Measurements from ENCODE around the gene ADCY9.

ADCY9 gene

DNA sequence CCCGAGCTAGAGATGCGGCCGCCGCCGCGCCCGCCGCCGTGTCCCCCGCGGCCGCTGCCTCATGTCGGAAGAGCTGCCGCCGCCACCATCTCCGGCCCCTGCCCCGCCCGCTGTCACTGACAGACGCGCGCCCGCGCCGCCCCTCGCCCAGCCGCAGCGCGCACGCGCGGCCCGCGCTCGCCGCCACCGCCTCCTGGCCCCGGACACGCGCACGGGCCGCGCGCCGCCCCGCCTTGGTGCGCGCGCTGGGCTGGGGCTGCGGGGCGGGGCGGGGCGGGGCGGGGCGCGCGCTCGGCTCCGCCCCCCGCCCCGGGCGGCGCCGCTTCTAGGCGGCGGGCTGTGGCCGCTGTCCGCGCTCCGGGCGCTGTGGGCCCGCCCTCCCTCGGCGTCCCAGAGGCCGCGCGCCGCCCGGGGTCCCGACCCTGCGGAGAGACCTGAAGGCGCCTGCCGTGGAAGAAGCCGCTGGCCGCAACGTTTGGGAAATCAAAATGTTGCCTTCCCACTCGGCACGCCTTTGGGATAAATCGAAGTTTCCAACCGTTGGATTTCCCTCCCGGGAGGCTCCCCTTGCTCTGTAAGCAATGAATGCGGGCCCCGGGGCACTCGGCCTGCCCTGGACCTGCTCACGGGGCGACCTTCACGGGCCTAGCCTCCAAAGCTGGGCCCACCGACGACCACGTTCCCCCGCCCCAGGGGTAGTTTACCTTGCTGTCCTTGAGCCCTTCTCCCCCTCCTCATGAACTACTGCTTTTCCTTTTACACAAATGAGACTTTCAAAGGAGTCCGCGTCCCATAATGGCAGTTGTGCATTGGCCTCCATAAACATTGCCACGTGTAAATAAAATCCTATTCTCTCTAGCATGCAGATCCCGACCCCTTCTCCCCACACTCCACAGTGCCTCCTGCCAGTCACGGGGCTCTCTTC lies at the start of gene ADCY9:
Gene ADCY9 (minus strand): TSS at position 118 of the 925 bp plus-strand sequence. CDS start 1,000 bp downstream, outside the sequence.
- H3K4me1 ChIP-seq (ENCODE audit: low read depth, poor library complexity, severe bottlenecking): peaks cover 28% of the 10 kb centered on the region
- H3K79me2 ChIP-seq (ENCODE audit: insufficient read depth, low read depth): peaks cover 16% of the 10 kb centered on the region; the same call in 1 of the 2 replicates
- peak within 1 kb of the TSS; percentile 97 for H2AFZ ChIP-seq (ENCODE audit: low read depth)
- peak within 1 kb of the TSS; percentile 64 for H3K4me2 ChIP-seq
- peak within 1 kb of the TSS; percentile 32; the same call in 1 of the 2 replicates for H3K9ac ChIP-seq
- H3K27ac ChIP-seq: no peak within 1 kb of the TSS
- TF ChIP-seq, protein P1, sequence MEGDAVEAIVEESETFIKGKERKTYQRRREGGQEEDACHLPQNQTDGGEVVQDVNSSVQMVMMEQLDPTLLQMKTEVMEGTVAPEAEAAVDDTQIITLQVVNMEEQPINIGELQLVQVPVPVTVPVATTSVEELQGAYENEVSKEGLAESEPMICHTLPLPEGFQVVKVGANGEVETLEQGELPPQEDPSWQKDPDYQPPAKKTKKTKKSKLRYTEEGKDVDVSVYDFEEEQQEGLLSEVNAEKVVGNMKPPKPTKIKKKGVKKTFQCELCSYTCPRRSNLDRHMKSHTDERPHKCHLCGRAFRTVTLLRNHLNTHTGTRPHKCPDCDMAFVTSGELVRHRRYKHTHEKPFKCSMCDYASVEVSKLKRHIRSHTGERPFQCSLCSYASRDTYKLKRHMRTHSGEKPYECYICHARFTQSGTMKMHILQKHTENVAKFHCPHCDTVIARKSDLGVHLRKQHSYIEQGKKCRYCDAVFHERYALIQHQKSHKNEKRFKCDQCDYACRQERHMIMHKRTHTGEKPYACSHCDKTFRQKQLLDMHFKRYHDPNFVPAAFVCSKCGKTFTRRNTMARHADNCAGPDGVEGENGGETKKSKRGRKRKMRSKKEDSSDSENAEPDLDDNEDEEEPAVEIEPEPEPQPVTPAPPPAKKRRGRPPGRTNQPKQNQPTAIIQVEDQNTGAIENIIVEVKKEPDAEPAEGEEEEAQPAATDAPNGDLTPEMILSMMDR (conservative IDR thresholded peaks at IDR 0.05; ENCODE audit: low read depth, low read length): no peak
- no peaks in the 10 kb centered on the region for H4K20me1 ChIP-seq (ENCODE audit: insufficient read depth)
- H3K27me3 ChIP-seq (ENCODE audit: insufficient read depth, low read depth): no peaks in the 10 kb centered on the region
- no peaks in the 10 kb centered on the region; the same call in 1 of the 2 replicates for H3K36me3 ChIP-seq (ENCODE audit: insufficient read depth)
- no peak within 1 kb of the TSS for H3K4me3 ChIP-seq (IDR thresholded peaks at IDR 0.05; ENCODE audit: insufficient read depth, low read depth, low read length)

DNA sequence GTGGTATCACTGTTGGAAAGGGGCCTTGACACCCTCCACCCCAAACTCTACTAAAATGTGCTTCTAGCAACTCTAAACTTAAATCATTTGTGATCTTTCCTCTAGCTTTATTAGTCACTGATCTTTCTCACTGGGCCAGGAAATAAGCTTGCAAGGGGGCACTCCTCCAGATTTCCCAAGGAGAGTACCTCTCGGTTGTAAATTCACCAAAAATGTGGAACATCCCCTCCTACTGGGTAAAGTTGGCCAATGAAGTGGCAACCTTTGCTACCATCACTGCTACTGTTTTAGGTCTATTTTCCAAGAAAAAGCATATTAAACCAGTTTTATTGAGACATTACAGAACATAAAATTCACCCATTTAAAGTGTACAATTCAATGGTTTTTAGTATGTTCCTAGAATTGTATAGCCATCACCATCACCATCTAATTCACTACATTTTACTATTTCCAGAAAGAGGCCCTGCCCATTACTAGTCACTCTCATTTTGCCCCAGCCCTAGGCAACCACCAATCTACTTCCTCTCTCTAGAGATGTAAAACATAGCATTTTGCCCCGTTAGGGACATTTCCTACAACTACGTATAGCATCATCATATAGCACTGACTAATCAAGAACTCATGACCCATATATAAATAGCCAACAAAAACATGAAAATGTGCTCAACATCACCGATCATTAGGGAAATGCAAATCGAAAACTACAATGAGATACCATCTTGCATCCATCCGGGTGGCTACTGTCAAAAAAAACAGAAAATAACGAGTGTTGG lies 44.6 kb upstream of the ADCY9 start:
- no peak overlapping the region for H3K27ac ChIP-seq
- TF ChIP-seq, protein P1 (conservative IDR thresholded peaks at IDR 0.05; ENCODE audit: low read depth, low read length): no peak
- no peaks in the 10 kb centered on the region for H3K79me2 ChIP-seq (ENCODE audit: insufficient read depth, low read depth)
- no peak overlapping the region for H3K4me2 ChIP-seq
- no peaks in the 10 kb centered on the region for H4K20me1 ChIP-seq (ENCODE audit: insufficient read depth)
- H2AFZ ChIP-seq (ENCODE audit: low read depth): no peak overlapping the region
- no peaks in the 10 kb centered on the region for H3K36me3 ChIP-seq (ENCODE audit: insufficient read depth)
- no peaks in the 10 kb centered on the region for H3K27me3 ChIP-seq (ENCODE audit: insufficient read depth, low read depth)
- no peaks in the 10 kb centered on the region for H3K4me1 ChIP-seq (ENCODE audit: low read depth, poor library complexity, severe bottlenecking)
- no peak overlapping the region for H3K9ac ChIP-seq
- H3K4me3 ChIP-seq (IDR thresholded peaks at IDR 0.05; ENCODE audit: insufficient read depth, low read depth, low read length): no peak overlapping the region

DNA sequence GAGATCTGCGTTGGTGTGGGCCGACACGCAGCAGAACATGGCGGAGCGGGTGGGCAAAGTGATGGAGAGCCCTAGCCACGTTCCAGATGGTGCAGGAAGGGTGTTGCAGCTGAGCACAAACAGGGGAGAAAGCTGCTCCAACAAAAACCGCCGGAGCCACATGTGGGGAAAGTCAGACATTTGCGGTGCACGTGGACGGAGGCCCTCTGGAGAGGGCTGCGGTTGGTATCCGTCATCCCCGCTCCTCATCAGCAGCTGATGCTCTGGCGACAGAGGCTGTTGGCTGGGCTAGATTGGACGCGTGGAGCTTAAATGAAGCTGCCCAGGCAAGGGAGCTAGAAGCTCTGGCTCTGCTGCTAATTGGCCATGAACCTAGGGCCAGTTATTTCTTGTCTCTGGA lies 43.5 kb upstream of the ADCY9 start:
- H2AFZ ChIP-seq (ENCODE audit: low read depth): no peak overlapping the region
- no peaks in the 10 kb centered on the region for H4K20me1 ChIP-seq (ENCODE audit: insufficient read depth)
- no peaks in the 10 kb centered on the region for H3K79me2 ChIP-seq (ENCODE audit: insufficient read depth, low read depth)
- H3K4me1 ChIP-seq (ENCODE audit: low read depth, poor library complexity, severe bottlenecking): no peaks in the 10 kb centered on the region
- H3K36me3 ChIP-seq (ENCODE audit: insufficient read depth): no peaks in the 10 kb centered on the region
- H3K27me3 ChIP-seq (ENCODE audit: insufficient read depth, low read depth): no peaks in the 10 kb centered on the region
- H3K4me2 ChIP-seq: no peak overlapping the region
- H3K9ac ChIP-seq: no peak overlapping the region
- H3K27ac ChIP-seq: no peak overlapping the region
- H3K4me3 ChIP-seq (IDR thresholded peaks at IDR 0.05; ENCODE audit: insufficient read depth, low read depth, low read length): no peak overlapping the region
- TF ChIP-seq, protein P1 (conservative IDR thresholded peaks at IDR 0.05; ENCODE audit: low read depth, low read length): no peak

DNA sequence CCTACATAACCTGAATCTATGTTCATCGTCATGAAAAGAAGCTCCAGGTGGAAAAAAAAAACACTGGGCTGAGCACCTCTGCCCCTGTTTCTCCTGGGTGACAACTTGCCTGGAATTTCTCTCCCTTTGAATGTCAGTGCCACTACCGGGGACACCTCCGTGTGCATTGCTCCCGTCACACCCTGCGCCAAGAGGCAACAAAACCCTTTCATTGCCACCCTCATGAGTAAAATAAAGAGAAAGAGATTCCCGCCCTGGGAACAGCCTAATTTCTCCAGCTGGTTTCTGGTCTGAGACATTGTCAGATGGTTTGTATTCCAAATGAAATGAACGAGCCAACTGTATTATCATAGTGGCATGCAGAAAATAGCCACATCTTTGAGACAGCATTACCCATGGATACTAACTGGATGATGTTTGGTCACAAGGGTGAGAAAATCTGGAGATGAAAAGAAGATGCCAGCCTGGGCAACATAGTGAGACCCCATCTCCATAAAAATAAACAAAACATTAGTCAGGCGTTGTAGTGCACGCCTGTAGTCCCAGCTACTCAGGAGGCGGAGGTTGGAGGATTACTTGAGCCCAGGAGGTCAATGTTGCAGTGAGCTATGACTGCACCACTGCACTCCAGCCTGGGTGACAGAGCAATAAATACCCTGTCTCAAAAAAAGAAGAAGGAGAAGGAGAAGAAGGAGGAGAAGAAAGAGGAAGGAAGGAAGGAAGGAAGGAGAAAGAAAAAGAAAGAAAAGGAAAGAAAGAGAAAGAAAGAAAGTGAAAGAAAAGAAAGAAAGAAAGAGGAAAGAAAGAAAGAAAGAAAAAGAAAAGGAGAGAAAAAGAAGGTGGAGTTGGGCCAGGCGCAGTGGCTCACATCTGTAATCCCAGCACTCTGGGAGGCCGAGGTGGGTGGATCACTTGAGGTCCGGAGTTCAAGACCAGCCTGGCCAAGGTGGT lies 42.2 kb upstream of the ADCY9 start:
- Histone ChIP-seq H3K27ac (no peak overlapping the region), H4K20me1 (ENCODE audit: insufficient read depth) (no peaks in the 10 kb centered on the region), H3K9ac (no peak overlapping the region), H2AFZ (ENCODE audit: low read depth) (no peak overlapping the region), H3K27me3 (ENCODE audit: insufficient read depth, low read depth) (no peaks in the 10 kb centered on the region), H3K4me3 (IDR thresholded peaks at IDR 0.05; ENCODE audit: insufficient read depth, low read depth, low read length) (no peak overlapping the region), H3K36me3 (ENCODE audit: insufficient read depth) (no peaks in the 10 kb centered on the region), H3K79me2 (ENCODE audit: insufficient read depth, low read depth) (no peaks in the 10 kb centered on the region), H3K4me2 (no peak overlapping the region), H3K4me1 (ENCODE audit: low read depth, poor library complexity, severe bottlenecking) (no peaks in the 10 kb centered on the region)
- TF ChIP-seq, protein P1 (conservative IDR thresholded peaks at IDR 0.05; ENCODE audit: low read depth, low read length): no peak
